ENCODE results near the gene CDC14A.
A peak's percentile ranks its signal among the peaks of the same experiment; 100 is the strongest.

CDC14A gene

GRCh38 chr1:100448366-100448765 is 96.1 kb downstream of the CDC14A start:
- no peak for DNase-seq (ENCODE audit: low read depth)

DNA sequence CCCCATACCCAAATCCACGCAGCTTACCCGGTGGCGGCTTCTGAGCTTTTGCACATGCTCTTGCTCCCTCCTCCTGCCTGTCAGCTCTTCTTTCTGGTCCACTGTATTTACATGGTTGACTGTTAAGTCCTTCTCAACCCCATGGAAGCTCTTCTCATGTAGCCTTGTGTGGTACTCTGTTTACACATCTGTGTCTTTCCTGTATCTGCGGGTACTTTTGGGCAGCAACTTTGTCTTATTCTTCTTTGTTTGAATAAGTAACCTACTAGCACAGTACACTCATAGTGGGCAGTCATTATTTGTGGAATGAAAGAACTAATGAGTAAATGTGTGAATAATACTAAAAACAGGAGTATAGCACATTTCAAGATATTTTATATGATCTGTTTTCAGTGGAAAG is 97.2 kb downstream of the CDC14A start:
- DNase-seq (ENCODE audit: low read depth): no peak

GRCh38 chr1:100452641-100453040 is 100.3 kb downstream of the CDC14A start:
- no peak for DNase-seq (ENCODE audit: low read depth)

- DNase-seq (ENCODE audit: low read depth): no peak
Observed at GRCh38 chr1:100455478-100456072, 103.3 kb downstream of the CDC14A start.

- DNase-seq (ENCODE audit: low read depth): no peak
Observed at GRCh38 chr1:100456880-100457279, 104.6 kb downstream of the CDC14A start.

DNA sequence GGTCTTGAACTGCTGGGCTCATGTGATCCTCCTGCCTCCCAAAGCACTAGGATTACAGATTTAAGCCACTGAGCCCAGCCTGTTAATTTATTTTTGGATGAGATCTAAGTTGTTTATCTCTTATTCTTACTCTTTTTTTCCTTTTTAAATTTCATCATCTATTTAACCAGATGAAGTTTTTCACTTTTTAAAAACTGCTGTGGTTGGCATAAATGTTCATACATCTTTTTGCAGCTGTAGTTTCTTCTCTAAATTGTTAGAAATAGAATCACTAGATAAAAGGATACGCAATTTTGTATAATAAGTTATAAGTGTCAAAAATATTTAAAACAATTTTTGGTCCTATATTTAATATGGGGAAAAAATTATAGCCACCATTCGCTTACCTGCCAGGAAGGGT is 105.4 kb downstream of the CDC14A start:
- DNase-seq (ENCODE audit: low read depth): no peak

DNA sequence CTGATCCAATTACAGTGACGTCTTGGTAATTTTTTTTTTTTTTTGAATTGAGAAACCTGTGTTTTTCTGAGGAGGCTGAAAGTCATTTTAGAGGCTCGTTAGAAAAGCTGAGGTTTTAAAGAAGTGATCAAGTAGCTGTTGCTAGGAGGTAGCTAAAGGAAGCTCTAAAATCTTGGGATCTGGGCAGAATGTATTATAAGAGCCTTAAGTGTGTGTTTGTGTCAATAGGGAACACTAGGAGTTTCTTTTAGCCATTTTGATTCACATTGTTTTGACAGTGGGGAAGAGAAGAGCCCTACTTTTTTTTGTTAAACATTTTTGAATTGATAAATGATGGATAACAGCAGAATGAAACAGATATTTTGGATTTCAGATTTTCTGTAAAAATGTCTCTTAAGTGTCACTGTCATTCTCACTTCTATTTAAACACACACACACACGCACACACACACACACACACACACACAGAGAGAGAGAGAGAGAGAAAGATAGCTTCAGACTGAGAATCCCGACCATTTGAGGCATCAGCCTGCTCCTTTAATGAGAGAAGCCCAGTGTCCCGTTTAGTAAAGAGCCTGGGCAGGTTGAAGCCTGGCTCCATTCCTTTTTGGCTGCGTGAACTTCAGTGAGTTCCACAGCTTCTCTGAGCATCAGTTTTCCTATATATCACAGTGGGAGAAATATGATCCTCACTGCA is 106.5 kb downstream of the CDC14A start:
- DNase-seq (ENCODE audit: low read depth): no peak

GRCh38 chr1:100459358-100460114 is 107.2 kb downstream of the CDC14A start:
- peak; percentile 42 for DNase-seq (ENCODE audit: low read depth)

- DNase-seq (ENCODE audit: low read depth): no peak
Observed at GRCh38 chr1:100461222-100461621, 108.9 kb downstream of the CDC14A start.

DNA sequence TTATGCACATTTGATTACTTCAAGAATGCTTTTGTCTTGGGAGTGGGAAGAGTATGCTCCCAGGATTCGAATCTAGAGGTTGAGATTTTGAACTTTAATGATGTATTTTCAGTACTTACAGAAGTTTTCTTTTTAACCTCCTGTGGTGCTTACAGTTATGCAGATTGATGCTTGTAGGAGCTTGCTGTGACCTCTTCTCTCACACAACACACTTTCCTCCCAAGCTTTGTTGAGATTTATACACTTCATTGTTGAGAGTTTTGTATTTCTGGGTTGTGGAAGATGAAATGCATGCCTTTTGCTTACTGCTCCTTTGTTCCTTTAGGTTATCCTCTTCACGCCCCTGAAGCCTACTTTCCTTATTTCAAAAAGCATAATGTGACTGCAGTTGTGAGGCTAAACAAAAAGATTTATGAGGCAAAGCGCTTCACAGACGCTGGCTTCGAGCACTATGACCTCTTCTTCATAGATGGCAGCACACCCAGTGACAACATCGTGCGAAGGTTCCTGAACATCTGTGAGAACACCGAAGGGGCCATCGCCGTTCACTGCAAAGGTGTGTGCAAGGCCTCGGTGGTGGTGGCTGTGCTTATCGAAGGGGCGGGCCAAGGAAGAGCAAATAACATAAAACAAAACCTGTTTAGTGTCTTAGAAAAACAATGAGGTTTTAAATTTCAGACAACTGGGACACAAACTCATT is 110.2 kb downstream of the CDC14A start:
- DNase-seq (ENCODE audit: low read depth): no peak

- DNase-seq (ENCODE audit: low read depth): no peak
Observed at GRCh38 chr1:100463791-100464424, 111.6 kb downstream of the CDC14A start.

- DNase-seq (ENCODE audit: low read depth): no peak
Observed at GRCh38 chr1:100469578-100469977, 117.3 kb downstream of the CDC14A start.

DNA sequence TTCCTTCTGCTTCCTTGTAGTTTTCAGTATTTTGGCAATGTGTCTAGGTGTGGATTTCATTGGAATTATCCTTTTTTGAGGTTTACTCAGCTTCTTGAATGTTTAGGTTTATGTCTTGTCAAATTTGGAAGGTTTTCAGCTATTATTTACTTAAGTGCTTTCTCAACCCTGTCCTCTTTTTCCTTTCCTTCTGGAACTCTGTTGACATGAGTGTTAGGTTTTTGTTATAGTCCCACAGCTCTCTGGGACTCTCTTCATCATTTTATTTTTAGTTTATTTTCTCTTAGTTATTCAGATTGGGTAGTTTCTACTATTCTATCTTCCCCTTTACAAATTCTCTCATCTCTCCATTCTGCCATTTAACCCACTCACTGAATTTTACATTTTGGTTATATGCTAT is 122.5 kb downstream of the CDC14A start:
- no peak for DNase-seq (ENCODE audit: low read depth)

- no peak for DNase-seq (ENCODE audit: low read depth)
Observed at GRCh38 chr1:100476735-100477290, 124.5 kb downstream of the CDC14A start.

DNA sequence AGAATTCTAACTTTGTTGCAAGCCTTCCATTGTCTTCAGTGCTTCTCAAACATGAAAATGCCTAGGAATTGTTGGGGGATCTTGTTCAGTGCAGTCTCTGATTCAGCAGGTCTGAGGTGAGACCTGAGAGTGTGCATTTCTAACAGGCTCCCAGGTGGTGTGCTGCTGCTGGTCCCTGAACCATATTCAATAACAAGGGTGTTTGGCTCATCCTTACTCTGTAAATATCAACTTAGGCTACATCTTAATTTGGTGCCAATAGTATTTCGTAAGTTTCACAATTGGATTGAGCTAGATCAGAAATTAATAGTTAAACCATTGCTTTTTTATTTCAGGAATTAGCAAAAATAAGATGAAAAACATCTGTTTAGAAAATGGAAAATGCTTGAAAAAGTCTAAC is 126.5 kb downstream of the CDC14A start:
- no peak for DNase-seq (ENCODE audit: low read depth)

GRCh38 chr1:100479620-100480338 is 127.5 kb downstream of the CDC14A start:
- DNase-seq (ENCODE audit: low read depth): no peak

- no peak for DNase-seq (ENCODE audit: low read depth)
Observed at GRCh38 chr1:100481303-100481702, 129.0 kb downstream of the CDC14A start.

- no peak for DNase-seq (ENCODE audit: low read depth)
Observed at GRCh38 chr1:100482167-100482566, 129.9 kb downstream of the CDC14A start.

DNA sequence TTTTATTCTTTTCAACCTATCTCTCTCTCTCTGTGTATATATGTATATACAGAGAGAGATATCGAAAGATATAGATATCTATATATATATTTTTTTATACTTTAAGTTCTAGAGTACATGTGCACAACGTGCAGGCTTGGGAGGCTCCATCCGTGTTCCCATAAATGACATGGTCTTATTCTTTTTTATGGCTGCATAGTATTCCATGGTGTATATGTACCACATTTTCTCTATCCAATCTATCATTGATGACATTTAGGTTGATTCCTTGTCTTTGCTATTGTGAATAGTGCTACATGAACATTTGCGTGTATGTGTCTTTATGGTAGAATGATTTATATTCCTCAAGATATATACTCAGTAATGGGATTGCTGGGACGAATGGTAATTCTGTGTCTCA is 130.4 kb downstream of the CDC14A start:
- no peak for DNase-seq (ENCODE audit: low read depth)

- DNase-seq (ENCODE audit: low read depth): no peak
Observed at GRCh38 chr1:100483230-100483629, 130.9 kb downstream of the CDC14A start.

GRCh38 chr1:100485855-100486258 is 133.6 kb downstream of the CDC14A start:
- no peak for DNase-seq (ENCODE audit: low read depth)
